ENCODE data around the gene LSM14A.

The LSM14A gene

DNA sequence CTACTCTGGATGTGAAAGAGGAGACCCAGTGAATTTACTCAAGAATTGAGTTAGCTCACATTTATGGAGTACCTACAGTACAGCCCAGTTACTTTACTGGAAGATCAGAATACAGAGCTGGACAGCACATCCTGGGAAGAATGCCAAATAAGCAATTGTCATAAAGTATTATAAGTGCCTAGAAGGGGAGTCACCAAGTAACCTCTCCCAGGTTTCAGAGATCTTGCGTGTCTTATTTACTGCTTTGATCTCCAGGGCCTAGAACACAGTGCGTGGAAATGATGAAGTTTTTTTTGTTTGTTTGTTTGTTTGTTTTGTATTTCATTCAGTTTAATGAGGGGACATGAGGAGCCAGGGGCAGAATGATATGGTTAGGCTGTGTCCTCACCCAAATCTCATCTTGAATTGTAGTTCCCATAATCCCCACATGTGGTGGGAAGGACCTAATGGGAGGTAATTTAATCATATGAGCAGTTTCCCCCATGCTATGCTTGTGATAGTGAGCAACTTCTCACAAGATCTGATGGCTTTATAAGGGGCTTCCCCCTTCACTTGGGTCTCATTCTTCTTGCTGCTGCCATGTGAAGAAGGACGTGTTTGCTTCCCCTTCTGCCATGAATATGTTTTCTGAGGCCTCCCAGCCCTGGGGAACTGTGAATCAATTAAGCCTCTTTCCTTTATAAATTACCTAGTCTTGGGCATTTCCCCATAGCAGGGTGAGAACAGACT is 87.2 kb downstream of the LSM14A start:
- no peak for DNase-seq

DNA sequence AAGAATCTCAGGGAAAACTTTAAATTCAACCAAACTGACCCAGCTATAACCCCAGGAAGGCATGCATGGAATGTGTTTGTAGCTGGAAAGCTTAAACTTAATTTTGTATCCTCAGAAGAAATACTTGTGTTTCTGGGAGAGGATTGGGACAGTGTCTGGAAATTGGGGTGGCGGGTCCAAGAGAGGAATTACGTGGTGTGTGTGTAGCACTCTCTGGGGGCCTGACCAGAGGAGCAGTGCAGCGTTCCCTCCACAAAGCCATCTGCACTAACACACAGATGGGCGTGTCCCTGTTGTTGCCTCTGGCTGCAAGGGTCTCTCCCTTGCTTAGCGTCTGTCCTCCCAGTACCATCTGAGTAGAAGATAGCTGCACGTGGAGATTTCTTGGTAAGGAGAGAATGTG is 88.5 kb downstream of the LSM14A start:
- DNase-seq: no peak

DNA sequence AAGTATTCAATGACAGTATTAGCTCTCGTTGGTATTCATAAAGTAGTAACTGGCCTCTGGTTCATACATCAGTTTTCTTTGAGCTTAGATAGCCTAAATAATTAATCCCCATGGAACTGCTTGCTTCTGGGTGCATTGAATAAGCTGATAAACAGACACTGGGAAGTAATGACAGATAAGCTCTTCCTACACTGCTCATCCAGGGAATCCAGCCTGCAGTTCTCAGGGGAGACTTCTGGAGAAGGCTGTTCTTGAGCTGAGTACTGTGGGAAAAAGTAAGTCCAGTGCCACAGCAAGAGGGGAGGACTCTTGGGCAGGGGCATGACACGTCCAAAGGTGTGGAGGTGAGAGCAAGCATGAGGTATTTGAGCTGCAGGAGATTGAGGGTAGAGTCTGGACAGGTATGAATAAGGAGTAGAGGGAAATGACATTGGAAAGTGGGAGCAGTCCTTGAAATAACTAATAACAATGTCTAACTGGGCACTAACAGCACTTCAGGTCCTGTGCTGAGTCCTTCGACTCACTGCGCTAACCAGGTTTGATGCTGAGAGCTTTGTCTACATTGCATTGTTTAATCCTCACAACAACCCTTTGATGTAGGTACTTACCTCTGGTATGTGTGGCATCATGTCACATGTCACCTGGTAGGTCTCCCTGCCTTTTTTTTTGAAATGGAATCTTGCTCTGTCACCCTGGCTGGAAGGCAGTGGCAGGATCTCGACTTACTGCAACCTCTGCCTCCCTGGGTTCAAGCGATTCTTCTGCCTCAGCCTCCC is 89.2 kb downstream of the LSM14A start:
- no peak for DNase-seq

DNA sequence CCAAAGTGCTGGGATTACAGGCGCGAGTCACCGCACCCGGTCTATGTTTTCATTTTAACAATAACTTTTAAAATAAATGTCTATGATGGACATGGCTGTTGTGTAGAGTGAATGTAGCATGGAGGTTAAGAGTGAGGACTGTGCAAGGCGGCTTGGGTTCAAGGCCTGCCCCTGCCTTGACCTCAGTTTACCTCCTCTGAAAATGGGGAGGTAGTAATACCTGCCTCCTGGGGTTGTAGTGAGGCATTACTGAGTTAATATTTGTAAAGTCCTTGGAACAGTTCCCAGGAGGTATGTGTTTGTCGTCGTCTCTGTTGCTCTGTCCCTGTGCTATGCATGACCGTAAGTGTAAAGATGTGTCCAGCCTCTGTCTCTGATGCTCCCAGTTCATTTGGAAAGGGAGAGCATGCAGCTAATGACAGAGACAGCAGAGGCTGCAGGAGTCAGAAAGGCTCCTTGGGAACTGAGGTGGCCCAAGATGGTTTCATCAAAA is 91.5 kb downstream of the LSM14A start:
- no peak for DNase-seq

DNA sequence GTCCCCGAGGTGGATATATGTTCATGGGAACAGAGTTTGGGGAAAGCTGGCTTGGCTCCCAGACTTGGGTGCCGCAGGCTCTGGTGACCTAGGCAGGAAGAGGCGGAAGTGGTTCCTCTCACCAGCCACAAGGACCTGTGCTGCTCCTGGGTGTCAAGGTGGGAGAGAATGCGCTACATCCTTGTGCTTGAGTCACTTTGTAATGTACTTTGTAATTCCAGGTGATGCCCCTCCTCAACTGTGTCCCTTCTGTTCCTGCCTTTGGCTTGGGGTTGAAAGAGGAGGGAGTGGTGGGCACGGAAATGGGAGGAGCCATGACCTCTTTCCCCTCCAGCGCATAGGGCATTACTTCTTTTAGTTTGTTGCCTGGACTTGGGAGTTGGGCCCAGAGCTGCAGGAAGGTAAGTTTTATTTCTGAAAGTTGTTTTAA is 92.9 kb downstream of the LSM14A start:
- DNase-seq: no peak

DNA sequence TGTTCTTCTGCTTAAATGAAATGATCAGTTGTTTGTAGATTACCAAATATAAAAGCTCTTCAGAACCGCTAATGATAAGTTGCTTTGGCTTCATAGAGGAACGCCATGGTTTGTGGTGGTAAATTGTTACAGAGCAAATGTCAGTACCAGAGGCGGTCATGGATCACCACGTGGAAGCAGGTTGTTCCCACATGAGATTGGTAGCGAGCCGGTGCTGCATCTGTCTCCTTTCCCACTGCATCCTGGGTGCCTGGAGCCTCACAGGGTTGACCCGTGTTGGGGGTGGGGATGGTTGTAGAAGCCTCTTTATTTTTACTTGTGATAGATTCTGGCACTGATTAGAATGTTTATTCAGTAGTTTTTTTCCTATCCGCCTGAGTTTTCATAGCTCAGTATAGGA is 96.8 kb downstream of the LSM14A start:
- no peak for DNase-seq

DNA sequence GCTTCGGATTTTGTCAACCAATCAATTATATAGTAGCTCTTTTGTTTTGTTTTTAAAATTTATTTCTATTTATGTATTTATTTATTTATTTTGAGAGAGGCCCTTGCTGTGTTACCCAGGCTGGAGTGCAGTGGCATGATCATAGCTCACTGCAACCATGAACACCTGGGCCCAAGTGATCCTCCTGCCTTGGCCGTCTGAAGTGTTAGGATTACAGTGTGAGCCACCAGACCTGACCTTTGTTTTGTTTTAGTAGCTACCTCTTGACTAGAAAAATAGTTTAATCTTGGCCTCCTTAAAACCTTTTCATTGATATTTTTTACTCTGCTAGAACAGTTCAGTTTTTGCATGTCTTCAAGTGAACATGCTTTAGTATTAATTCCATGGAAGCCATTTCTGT is 97.2 kb downstream of the LSM14A start:
- no peak for DNase-seq

DNA sequence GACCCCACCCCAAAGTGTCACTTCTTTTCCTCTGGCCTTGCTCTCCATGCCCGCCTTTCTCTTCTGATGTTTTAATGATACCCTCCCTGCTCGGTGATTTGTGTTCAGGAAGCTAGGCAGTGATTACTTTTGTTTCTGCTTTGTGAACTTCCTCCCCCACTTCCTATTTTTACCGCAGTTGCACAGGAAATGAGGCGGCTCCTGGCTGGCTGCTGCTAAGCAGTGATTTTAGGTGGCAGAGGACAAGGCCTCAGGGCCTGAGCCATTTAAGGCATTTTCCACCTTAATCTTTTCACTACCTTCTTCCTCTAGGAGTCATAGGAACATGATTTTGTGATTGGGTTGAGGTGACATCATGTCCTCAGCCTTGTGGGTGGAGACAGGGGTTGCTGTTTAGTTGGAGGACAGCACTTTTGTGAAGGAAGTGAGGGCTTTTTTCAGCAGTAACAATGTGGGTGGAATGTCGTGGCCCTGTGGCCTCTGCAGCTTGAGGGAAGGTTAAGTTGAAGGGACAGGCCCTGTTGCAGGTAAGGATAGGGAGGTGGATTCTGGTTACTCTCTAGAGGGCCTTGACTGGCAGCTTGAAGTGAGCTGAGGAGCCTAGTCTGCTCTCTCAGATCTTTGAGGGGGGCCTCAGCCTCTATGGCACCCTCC is 97.8 kb downstream of the LSM14A start:
- DNase-seq: peak; percentile 33 to 50

DNA sequence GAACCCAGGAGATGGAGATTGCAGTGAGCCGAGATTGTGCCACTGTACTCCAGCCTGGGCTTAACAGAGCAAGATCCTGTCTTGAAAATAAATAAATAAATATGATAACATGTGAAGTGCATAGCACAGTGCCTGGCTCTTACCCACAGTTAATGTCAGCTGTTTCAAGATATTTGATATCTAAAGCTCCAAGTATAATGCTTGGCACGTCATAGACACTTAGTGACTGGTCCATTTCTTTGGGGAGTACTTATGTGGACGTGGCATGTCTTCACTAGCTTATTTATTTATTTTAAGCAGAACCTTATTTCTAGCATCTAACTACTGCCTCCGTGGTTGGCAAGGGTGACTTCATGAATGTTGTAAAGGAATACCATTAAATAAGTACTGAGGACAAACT is 100.8 kb downstream of the LSM14A start:
- no peak for DNase-seq

DNA sequence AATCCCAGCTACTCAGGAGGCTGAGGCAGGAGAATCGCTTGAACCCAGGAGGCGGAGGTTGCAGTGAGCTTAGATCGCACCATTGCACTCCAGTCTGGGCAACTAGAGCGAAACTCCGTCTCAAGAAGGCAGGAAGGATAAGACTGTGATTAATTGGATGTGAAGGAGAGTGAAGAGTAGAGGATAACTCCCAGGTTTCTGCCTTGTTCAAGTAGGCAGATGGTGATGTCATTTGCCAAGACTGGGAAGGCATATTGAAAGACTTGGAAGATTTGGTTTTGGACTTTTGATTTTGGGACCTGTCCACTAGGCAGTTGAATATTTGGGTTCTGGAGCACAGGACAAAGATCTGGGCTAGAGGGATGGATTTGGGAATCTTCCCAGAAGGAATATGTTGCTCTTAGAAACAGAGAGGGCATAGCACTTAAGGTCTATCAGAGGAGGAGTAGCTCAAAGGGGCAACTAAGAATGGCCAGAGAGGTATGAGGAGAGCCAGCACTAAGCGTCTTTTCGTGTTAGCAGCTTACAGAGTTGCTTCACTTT is 102.1 kb downstream of the LSM14A start:
- DNase-seq: no peak

DNA sequence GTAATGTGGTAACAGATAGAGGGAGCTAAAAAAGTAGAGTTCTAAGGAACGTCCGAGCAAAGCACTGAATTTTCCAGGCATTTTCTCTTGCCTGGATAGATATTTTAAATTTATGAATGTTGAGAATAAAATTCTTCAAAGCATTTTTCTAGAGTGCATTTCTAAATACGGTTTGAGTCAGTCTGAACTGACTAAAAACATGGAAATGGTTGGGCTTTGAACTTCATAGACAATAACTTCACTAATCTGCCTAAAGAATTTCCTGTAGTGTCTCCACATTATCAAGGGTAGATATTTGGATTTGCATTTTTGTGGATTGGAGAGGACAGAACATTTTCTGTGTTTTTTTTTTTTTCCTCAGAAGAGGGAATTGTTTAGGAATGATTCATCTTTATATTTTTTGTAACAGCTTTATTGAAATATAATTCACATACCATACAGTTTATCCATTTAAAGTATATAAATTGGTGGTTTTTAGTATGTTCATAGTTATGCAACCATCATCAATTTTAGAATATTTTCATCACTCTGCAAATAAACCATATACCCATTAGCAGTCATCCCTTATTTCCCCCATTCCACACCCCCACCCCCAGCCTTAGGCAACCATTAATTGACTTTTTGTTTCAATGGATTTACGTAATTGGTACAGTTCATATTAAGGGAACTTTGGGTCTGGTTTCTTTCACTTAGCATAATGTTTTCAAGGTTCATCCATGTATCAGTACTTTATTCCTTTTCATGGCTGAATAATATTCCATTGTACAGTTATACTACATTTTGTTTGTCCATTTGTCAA is 102.7 kb downstream of the LSM14A start:
- DNase-seq: no peak

DNA sequence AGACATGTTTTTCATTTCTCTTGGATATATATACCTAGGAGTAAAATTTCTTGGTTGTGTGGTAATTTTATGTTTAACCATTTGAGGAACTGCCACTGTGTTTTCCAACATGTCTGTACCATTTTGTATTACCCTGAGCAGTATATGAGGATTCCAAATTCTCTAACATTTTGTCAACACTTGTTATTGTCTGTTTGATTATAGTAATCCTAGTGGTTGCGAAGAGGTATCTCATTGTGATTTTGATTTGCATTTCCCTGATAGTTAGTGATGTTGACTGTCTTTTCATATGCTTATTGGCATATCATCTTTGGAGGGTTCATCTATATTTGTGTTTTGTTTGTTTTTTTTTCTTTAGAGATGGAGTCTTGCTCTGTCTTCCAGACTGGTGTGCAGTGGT is 103.4 kb downstream of the LSM14A start:
- DNase-seq: no peak

DNA sequence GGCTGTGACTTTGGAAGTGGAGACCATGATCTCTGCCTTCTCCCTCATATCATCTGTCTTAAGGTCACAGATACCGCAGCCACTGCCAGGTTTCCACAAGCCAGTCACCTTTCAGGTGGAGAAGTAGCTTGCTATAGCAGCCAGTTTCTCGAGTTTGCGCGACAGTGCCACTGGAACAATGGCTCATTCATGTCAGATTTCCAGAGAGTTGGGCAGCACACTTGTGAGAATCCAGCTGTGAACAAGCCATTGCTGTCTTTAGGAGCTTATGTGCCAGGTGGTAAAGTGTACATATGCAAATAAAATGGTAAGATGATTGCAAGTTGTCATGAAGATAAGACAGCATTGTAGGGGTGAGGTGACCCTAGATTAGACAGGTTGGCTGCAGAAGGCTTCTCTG is 104.3 kb downstream of the LSM14A start:
- DNase-seq: no peak

DNA sequence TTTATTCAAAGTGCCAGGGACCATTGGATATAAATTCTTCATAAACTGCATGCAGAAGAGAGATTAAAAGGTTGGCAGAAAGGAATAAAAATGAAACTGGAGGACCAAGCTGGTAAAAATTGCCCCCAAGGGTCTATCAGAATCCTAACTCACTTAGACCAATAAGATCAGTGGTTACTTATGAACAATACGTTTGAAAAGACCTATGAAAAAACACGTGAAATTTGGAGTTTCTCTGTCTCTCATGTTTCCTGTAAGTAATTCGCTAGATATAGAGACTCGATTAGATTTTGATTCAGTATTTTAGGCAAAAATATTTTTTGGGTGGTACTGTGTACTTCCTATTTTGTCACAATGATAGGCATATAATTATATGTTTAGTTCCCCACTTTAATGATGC is 104.9 kb downstream of the LSM14A start:
- no peak for DNase-seq

DNA sequence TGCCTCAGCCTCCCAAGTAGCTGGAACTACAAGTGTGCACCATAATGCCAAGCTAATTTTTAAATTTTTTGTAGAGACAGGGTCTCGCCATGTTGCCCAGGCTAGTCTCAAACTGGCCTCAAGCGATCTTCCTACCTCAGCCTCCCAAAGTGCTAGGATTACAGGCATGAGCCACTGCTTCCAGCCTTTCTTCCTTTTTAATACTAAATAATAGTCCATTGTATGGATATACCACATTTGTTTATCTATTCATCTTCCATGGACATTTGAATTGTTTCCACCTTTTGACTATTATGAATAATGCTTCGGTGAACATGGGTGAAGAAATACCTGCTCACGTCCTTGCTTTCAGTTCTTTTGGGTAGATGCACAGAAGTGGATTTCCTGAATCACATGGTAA is 106.5 kb downstream of the LSM14A start:
- no peak for DNase-seq
